BE2C (cell line): Measurements from ENCODE around the gene MED6.

Experiments
- DNase-seq: peaks from one replicate; pipeline ENCODE4 v3.0.0-alpha.2; 2020
- H3K27me3 ChIP-seq: fragments of 250-450 bp; sonication (Bioruptor Pico); 2 replicates; pipeline ENCODE4 v1.5.1; 2020; ENCODE audit warnings: mild to moderate bottlenecking
- H3K36me3 ChIP-seq: fragments of 250-450 bp; sonication (Bioruptor Pico); 2 replicates; pipeline ENCODE4 v1.5.1; 2020; ENCODE audit warnings: mild to moderate bottlenecking
- H3K4me1 ChIP-seq: fragments of 250-450 bp; sonication (Bioruptor Pico); 2 replicates; pipeline ENCODE4 v1.5.1; 2020
- H3K4me3 ChIP-seq: 2 replicates; pipeline ENCODE4 v1.5.1; 2011; ENCODE audit warnings: low read depth, low read length
- H3K9me3 ChIP-seq: fragments of 250-450 bp; sonication (Bioruptor Pico); 2 replicates; pipeline ENCODE4 v1.5.1; 2020
- CTCF ChIP-seq: IDR thresholded peaks from 2 replicates; pipeline ENCODE4 v1.5.1; 2012; ENCODE audit warnings: mild to moderate bottlenecking, low read depth, low read length

The MED6 gene

GRCh38 chr14:70534904-70535303, 65.6 kb downstream of the MED6 start, which contains the start of gene ADAM20:
TSS of gene ADAM20 (minus strand) at chr14:70535004. CDS start at chr14:70524757, 10,247 bp downstream.
- peaks cover 2% of the 10 kb centered on the region; the same call in 1 of the 2 replicates for H3K4me1 ChIP-seq
- no peak for TF ChIP-seq CTCF

More at GRCh38 chr14:70534904-70535303, 65.6 kb downstream of the MED6 start, which contains the start of gene ADAM20:
- no peak for DNase-seq
- Histone ChIP-seq H3K4me3 (no peak within 1 kb of the TSS), H3K27me3 (no peaks in the 10 kb centered on the region), H3K36me3 (no peaks in the 10 kb centered on the region), H3K9me3 (no peaks in the 10 kb centered on the region)
